Activated T-cell treated with anti-CD3 and anti-CD28 coated beads, Interleukin-2, amount 50 U/mL, for 1 hour (primary cell): ENCODE results near the gene SEMA3C.

Source experiments
- DNase-seq: peaks from one replicate; pipeline ENCODE4 v3.0.0-alpha.2; 2020

The SEMA3C gene

DNA sequence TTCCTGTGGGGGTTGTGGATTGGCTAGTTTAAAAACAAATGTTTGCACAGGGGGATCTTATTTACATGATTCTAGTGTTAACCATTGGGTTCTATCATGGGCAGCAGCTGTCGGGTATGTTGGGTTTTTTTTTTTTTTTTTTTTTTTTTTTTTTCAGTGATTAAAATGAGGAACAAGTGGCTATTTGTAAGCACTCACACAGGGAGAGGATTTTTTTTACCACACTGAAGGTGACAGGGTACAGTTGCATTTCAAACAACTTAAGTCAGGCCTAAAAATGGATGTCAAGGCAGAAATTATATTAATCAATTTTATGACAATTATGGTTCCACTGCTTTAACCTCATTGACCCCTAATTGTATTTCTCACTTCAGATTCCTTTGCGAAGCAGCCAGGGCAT, 187.6 kb downstream of the SEMA3C start:
- DNase-seq: no peak

DNA sequence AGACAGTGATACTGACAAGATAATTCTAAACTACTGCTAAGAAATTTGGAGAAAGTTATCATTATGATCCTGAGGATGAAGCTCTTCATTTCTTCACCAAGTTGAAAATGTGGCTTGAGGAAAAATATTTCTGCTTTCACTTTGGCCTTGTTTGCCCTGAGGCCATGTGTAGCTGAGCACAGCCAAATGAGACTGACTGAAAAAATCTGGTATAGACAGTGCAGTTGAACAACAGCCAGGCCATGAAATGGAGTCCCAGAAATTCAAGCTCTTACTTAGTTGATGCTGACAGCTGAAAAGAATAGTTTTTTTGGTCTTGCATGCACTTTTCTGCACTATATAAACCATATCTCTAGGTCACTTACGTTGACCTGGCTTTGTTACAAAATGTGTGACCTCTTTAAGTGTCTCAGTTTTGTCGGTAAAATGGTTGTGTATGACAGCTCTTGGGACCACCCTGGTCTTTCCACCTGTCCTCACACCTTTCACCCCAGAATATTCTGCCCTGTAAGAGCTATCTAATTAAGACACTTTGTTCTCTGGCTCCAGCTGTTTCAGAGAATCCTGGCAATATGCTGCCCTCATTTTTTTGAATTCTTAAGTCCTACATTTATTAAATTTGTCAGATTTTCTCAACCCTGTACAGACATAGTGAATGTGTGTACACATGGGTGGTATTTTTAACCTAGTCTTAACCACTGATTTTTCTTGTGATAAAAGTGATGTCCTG, 189.1 kb downstream of the SEMA3C start:
- DNase-seq: no peak

DNA sequence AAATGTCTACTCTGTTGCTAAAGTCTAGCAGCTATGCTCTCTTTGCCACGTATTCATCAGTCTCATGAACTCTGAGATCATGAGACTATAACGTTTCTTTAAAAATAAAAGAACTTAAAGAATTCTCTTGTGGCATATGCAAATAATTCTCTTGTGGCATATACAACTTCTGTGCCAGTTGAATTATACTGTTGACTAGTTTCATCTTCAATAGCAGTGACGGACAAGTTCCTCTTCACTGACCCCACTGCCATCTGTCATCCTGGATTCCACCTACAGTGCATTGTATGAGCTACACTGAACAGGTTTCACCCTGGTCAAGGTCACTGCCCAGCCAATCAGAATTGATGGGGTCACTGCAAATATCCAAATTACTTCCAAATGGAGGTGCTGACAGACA, 192.2 kb downstream of the SEMA3C start:
- DNase-seq: no peak

DNA sequence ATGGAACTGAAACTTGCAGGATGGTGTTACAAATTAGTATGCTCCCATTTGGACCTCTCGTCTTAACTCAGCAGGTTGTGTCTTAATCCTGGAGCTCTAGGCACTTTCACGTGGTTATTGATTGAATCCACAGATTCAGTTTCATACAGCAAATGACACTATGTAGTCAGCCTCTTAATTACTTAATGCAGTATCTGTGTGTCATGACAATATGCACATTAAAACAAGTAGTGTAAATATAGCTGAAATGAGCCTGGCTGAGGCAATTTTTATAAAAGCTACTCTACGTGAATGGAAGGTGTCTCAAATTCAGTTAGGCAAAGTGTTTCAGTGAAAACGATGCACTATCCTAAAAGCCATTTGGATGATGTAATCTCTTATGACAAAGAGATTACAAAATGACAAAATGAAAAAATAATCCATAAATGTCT, 193.7 kb downstream of the SEMA3C start:
- DNase-seq: no peak

DNA sequence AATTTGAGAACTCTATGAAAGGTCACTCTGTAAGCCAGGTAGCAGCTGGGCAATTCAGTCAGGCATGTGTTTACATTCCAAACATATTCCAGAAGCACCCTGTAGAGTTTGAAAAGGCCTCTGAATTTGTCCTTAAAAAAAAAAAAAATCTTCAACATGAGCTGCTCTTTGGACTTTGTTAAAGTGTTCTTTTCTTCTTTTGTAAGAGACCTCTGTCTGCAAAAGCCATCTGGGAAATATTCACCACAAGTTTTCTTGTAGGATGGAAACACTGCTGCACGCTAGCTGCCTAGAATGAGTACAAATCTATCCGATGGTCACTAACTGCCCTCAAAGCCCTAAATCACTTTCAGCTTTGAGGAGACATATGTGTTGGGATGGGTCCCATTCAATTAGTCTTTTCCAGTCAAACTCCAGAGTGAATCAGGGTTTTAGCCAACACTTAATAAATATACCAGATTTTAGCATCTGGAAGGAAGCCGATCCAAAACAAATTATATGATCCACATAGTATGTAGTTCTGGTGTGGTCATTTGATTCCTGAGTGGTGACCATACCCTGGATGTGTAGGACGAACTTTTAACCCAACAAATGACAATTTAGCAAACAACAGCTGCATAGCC, 194.5 kb downstream of the SEMA3C start:
- DNase-seq: no peak

DNA sequence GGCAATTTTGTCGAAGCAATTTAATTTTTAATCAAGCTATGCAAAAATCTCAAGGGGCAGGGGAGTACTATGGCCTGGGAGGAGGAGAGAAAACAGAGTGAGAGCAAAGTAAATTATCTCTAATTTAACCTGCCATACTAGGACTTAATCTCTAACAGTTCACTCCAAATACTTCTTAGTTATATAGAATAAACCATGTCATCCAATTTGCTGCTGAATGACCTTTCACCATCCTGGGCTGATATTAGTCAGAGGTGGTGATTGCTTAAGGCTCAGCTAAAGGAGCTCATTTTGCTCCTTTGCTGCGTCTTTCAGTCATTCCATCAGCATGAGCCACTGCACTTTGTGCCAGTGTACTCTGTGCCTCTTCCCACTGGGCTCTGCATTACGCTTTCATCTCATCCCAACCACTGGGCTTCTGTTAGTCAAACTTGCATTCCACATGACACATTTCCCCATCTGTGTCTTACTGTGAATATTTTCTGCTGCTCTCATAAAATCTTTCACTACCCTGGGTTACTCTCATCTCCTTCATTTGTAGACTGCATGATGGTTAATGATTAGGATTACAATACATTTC, 196.1 kb downstream of the SEMA3C start:
- no peak for DNase-seq

DNA sequence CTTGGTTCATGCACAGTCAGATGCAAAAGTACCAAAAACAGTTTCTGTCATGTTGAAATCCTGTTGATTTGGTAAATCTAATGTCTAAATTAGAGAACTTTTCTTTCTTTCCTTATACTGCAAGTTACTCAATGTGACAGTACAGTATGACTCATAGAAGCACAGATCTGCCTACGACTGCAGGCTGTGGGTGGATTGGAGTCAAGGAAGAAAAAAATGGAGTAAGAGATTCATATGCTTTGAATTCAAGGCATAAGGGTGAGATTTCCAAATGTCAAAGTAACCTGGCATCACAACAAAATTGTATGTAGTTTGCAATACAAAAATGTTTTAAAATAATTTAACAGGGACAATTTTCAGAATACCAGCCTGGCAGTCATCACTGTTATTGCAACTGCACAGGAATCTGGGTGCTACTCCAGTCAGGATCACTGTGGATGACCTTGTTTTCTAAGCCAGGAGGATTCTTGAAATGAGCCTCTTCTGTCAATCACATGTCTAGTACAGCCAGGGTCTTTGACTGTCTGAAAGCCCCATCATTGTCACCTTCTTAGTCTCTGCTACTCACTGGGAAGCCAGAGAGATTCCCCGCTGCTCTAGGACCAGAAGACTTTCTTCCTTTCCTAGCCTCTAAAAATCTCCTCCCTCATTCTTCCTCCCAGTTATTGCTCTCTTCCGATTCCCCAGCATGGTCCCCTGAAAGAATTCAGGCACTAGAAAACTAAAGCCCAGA, 196.8 kb downstream of the SEMA3C start:
- DNase-seq: no peak

DNA sequence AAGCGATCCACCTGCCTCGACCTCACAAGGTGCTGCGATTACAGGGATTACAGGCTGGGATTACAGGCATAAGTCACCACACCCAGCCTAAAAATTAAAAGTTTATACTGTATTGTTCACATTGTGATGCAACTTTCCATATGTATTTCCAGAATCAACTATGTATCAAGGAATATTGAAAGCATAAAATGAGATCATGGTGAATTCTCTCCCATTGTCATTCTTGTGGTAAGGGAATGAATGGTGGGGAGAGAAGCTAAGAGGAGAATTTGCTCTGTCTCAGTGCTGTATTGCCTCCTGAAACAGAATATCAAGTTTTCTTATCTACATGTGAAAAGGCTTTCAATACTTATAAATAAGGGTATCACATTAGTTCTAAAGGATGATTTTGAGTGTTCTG, 198.7 kb downstream of the SEMA3C start:
- DNase-seq: no peak

DNA sequence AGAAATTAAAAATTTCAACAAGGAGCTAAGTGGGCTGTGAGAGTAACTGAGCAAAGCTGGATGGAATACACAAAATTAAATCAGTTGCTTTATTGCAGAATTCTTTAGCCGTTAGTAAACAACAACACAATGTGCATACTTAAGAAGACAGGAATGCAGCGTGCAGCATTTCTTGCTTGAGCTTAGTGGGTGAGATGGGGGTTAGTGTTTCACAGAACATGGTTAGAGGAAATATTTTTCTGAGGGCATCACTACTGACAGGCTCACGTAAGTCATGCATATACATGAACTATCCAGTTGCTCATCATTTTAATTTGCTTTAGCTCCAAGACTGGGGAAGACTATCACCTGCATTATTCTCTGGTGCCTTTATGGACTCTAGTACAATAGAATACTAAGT, 199.6 kb downstream of the SEMA3C start:
- no peak for DNase-seq

DNA sequence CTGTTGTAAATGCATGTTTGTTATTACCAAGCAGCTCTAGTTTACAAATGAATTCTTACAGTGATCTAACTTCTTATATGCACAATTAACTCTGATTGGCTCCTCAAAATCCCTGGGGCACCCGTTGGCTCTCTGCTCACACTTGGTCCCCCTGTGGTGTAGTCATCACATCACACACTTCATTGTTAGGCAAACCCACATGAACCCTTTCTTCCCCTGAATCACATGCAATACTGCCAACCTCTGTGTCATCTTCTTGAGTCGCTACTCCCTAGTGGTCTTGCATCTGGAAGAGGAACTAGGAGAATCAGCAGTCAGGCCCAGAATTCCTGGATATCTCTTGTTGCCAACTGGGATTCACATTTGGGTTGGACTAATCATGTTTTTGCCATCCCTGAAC, 207.3 kb downstream of the SEMA3C start:
- no peak for DNase-seq

DNA sequence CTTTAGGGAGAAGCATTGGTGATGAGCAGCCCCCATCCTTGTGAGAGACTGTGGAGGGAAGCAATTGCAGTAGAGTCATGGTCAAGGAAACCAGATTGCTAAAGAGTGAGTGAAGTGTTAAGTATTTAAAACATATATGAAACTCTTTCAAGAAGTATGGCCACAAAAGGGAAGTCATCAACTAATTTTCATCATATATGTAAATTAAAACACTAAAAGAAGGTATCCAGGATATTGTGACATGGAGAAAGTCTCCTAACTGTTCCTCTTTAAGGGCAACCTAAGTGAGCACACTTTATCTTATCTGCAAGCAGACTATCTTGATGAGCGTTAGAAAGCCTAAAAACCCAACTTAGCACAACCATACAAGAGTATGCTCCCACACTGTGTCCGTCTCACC, 210.7 kb downstream of the SEMA3C start:
- no peak for DNase-seq

DNA sequence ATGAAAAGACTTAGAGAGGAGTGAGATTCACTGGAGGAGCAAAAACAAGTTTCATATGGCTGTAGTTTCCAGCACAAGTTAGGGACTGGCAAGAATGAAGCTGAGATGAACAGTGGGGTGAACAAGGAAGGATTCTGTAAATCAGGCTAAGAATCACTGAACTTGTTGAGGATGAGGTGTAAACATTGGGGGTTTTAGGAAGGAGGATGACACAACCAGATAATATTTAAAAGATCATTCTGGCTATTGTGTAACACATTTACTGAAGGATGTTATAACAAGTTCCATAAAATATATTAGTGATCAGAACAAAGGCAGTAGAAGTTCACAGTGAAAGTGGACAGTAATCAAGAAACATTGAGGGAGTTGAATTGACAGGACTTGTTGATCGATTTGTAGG, 211.5 kb downstream of the SEMA3C start:
- DNase-seq: no peak

DNA sequence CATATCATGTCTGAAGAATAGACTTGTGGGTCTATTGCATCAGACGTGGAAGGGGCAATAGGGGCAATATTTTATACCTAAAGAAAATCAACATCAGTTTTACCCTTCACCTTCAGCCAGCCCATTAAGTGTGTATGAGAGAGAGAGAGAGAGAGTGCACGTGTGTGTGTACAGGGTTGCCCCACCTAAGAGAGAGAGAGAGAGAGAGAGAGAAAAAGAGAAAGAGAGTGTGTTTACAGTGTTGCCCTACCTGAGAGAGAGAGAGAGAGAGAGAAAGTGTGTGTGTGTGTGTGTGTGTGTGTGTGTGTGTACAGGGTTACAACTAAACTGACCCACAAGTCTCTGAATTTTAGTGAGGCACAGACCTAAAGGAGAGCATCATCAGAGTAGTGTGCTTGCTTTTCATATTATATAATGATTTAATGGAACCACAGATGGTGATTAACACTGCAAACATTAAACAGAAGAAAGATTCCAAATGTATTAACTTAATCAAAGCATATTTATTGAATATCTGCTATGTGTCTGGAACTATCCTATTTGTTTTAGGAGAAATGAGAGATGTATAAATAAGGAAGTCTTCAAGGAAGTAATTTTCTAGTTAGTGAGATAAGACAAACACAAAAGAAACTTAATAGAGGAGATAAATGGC, 213.6 kb downstream of the SEMA3C start:
- no peak for DNase-seq

DNA sequence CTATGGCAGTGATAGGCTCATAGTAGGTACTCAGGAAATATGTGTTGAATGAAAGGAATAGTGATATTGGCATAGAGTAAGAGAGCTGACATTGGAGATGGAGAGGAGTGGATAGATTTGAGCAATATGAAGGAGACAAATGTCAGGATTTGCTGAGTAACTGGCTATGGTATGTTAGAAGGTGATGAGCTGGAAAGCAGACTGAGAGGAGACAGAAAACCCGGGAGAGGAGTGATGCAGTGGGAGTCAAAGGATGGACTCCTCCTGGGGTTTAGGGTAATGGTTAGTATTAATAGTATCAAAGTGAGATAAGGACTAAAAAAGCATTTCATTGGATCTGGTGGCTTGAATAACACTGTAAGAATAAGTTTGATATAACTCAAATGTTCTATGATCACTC, 215.6 kb downstream of the SEMA3C start:
- DNase-seq: no peak

DNA sequence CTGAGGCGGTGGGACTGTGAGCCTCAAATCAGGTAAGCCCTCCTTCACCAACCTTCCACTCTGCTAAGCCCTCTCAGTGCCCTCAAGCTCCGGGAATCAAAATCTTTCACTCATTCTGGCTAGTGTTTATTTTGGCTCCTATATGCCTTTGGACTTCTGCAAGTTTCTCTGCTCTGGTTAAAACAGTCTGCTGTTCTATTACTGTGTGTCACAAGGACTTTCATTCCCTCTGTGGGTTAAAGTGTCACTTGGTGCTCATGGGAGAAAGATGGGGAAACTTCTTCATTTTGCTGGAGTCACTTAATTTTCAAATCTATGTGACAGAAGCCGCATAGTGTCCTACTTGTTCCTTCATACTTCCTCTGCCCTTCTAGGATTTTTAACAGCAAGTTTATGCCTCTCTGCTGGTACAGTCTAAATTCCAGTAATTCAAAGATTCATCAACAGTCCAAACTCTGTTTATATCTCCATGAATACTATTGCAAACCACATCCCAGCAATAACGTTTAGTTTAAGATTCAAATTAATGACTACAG, 219.1 kb downstream of the SEMA3C start:
- no peak for DNase-seq

DNA sequence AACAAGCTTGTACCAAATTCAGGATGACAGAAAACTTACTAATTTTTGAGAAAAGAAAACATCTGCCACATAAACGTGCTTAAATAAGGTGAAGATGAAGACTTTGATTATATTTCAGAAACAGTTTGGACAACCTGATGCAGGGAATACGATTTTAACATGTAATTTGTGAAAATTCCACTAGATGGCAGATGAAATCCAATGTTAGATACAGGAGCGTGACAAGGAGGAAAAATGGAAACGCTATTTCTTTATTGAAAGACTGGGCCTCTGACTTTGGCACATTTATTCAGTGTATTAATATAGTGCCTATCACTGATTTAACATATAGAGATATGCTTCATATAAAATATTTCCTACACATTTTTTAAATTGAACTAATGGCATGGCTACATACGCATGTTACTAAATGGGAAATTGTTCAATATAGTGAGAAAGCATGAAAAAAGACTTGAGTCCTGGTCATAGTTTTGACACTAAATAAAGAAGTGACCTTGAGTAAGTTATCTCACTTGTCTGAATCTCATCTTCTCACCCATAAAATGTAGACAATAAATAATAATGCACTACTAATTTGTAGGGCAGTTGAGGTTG, 219.7 kb downstream of the SEMA3C start:
- no peak for DNase-seq
